HG02759 (cell line): ENCODE measurements around the gene BCAM.

Experiments
- ATAC-seq: cut with Tn5 transposase; IDR thresholded peaks from one replicate; pipeline ENCODE4 v1.9.1; 2021; ENCODE audit warnings: mild to moderate bottlenecking, moderate library complexity; ENCODE audit not compliant: unreplicated experiment

The BCAM gene

GRCh38 chr19:44788971-44789370 is 19.9 kb upstream of the BCAM start:
- no peak for ATAC-seq

GRCh38 chr19:44789943-44790483 is 18.9 kb upstream of the BCAM start:
- ATAC-seq = no peak

GRCh38 chr19:44792281-44792680 is 16.6 kb upstream of the BCAM start:
- ATAC-seq = no peak

GRCh38 chr19:44794610-44795009 is 14.3 kb upstream of the BCAM start:
- no peak for ATAC-seq

- ATAC-seq = no peak
These were observed 13.4 kb upstream of the BCAM start for GRCh38 chr19:44795398-44795987.

- no peak for ATAC-seq
These were observed 12.2 kb upstream of the BCAM start for GRCh38 chr19:44796701-44797115.

- ATAC-seq = no peak
These were observed 9.1 kb upstream of the BCAM start for GRCh38 chr19:44799627-44800346.

GRCh38 chr19:44800461-44800860 is 8.4 kb upstream of the BCAM start:
- ATAC-seq = peak; percentile 64

- ATAC-seq = no peak
These were observed 5.2 kb upstream of the BCAM start for GRCh38 chr19:44803442-44804428.

- no peak for ATAC-seq
These were observed 2.6 kb upstream of the BCAM start for GRCh38 chr19:44806291-44806690.

- no peak for ATAC-seq
These were observed 1.7 kb upstream of the BCAM start for GRCh38 chr19:44807162-44807561.

GRCh38 chr19:44807652-44808462 is 1.0 kb upstream of the BCAM start:
- no peak for ATAC-seq

GRCh38 chr19:44809577-44810233 is 802 bp downstream of the BCAM start:
- ATAC-seq = no peak

- ATAC-seq = no peak
These were observed 1.6 kb downstream of the BCAM start for GRCh38 chr19:44810234-44811121.

GRCh38 chr19:44811122-44811419 is 2.2 kb downstream of the BCAM start:
- no peak for ATAC-seq

GRCh38 chr19:44812142-44812718 is 3.3 kb downstream of the BCAM start:
- ATAC-seq = no peak

- no peak for ATAC-seq
These were observed 4.4 kb downstream of the BCAM start for GRCh38 chr19:44813070-44813840.

GRCh38 chr19:44813841-44814470 is 5.1 kb downstream of the BCAM start:
- ATAC-seq = no peak
